Stimulated activated CD4-positive, alpha-beta T cell treated with anti-CD3 and anti-CD28 coated beads, Interleukin-12 subunit alpha, Interleukin-12 subunit beta, amount 100 ng/mL, for 4 hours (primary cell): Measurements from ENCODE around the gene PELI3.
"Not testable (repeated sequence)": the region's sequence is repeated elsewhere in the genome, so short reads cannot be mapped to it uniquely, and the experiment has no call there.

ENCODE experiments used
- DNase-seq: peaks from one replicate; pipeline ENCODE4 v3.0.0-alpha.2; 2020

Gene PELI3

GRCh38 chr11:66447012-66447411, 19.7 kb upstream of the PELI3 start:
- DNase-seq: no peak

- no peak for DNase-seq
These were observed 18.2 kb upstream of the PELI3 start for GRCh38 chr11:66448523-66448922.

GRCh38 chr11:66450560-66450959, 16.1 kb upstream of the PELI3 start:
- DNase-seq: no peak

GRCh38 chr11:66451663-66452062, 15.0 kb upstream of the PELI3 start:
- DNase-seq: no peak

DNA sequence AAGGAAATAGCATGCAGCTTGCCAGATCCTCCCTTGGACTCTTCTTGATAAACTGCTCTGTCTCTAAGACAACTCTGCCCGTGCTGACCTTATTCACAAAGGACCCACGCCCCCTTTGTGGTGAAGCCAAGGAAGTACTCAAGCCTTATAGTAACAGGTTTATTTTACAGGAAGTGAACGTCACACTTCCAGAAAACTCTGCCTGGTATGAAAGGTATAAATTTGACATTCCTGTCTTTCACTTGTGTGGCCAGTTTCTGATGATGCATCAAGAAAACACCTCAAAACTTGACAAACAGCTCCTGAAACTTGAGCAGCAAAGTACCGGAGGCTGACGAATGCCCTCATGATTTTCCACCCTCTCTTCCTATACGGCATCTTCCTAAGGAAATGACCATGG, 12.5 kb upstream of the PELI3 start:
- no peak for DNase-seq

GRCh38 chr11:66454828-66455227, 11.9 kb upstream of the PELI3 start:
- no peak for DNase-seq

- DNase-seq: no peak
These were observed 8.9 kb upstream of the PELI3 start for GRCh38 chr11:66457826-66458225.

GRCh38 chr11:66459138-66459778, 7.4 kb upstream of the PELI3 start:
- DNase-seq: no peak

- DNase-seq: no peak
These were observed 4.7 kb upstream of the PELI3 start for GRCh38 chr11:66462010-66462409.

DNA sequence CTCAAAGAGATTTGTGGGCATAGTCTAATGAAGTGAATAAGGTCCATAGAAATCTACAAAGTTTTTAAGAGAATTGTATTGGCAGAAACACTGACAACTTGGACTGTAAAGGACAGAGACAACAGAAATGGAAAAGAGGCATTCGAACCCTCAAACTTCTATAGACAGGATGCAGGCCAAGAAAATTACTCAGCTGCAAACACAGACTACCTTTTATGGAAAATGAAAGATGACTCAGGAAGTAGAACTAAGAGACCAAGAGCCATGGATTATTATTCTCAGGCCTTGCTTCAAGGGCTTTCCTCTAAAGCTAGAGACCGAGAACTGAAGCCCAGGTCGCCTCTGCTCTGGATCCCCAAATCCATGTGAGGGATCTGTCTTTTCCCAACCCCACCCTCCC, 3.8 kb upstream of the PELI3 start:
- no peak for DNase-seq

- DNase-seq: not testable (repeated sequence)
These were observed 2.6 kb upstream of the PELI3 start for GRCh38 chr11:66464116-66464515.

- DNase-seq: no peak
These were observed 1.8 kb upstream of the PELI3 start for GRCh38 chr11:66464916-66465315.

DNA sequence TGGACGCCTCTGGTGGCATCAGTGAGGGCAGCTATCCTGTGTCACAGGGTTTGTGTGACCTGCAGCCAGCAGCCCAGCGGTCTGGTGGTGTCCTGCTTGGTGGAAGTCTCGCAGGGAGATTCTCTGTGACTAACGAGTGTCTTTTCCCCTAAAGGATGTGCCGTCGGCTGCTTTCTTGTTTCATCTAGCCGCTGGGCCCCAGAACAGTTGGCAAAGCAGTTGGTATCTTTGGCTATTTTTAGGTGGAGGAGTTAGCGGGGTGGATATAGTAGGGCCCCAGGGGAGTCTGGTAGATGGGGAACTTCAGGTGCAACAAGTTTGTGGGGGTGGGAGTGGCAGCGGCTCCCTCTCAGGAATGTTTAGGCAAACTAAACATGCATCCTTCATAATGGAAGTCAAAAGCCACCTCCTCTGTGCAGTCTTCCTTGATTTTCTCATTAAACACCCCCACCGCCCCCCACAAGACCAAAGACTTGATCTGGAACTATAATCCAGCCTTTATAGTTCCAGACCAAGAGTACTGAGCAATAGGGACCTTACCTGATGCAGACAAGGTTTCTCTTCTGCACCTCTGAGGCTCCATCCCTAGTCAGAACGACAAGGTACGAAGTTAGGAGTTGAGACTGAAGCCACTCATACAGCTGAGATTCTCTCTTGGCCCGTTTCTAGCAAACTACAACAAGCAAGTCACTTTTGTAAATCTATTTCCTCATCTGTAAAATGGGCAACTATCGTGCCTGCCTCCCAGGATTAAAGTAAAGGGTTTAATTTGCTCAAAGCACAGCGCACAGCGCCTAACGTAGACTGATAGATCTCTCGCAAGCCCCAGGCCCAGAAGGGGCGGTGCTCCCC, 1.1 kb upstream of the PELI3 start:
- DNase-seq: no peak

- DNase-seq: peak; percentile 24
These were observed 442 bp downstream of the PELI3 start for GRCh38 chr11:66467034-66467659.

DNA sequence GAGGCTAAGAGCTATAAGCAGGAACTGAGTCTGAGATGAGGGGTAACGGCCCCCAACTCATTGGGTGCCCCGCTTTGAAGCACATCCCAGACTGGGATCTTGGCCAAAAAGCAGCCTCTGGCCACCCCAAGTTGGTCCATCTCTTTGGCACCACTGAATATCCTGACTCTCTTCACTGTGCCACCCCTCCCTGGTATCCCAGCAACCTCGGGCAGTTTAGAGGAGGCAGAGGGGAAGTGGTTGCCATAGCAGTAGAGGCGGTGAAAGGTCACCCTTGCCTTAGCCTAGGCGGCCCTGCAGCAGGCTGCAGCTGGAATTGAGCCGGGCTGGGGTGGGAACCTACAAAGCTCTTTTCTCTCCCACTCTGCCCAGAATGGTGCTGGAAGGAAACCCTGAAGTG, 1.1 kb downstream of the PELI3 start:
- DNase-seq: no peak

DNA sequence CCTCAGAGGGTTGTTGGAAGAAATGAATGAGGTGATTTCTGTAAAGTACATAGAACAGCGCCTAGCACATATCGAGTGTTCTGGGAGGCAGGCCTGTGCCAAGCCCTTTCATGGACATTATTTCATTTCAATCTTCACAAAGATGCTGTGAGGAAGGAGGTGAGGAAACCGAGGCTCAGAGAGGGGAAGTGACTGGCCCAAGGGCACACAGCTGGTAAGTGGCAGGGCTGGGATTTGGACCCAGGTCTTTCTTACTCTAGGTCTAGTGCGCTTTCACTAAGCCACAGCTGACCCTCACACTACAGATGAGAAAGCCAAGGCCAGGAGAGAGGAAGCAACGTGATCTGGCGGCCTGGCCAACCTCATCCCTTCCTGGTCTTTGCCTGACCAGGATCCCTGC, 2.0 kb downstream of the PELI3 start:
- no peak for DNase-seq

GRCh38 chr11:66469441-66469840, 2.7 kb downstream of the PELI3 start:
- no peak for DNase-seq

DNA sequence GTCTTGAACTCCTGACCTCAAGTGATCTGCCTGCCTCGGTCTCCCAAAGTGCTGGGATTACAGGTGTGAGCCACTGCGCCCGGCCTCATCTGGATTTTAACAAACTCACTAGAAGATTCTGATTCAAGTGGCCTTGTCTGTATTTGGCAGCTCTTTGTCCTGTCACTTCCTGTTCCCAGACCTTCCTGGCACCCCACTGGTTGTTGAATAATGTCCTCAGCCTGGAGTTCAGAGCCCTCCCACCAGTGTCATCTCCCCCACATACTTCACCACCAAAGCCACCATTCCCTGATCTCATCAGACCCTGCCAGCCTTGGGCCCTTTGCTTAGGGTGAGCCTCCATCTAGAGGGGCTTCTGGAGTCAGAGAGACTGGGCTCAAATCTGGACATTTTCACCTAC, 3.3 kb downstream of the PELI3 start:
- no peak for DNase-seq

- DNase-seq: no peak
These were observed 4.4 kb downstream of the PELI3 start for GRCh38 chr11:66471142-66471541.

- no peak for DNase-seq
These were observed 5.3 kb downstream of the PELI3 start for GRCh38 chr11:66472054-66472453.

- no peak for DNase-seq
These were observed 6.5 kb downstream of the PELI3 start for GRCh38 chr11:66473167-66473566.

GRCh38 chr11:66473608-66474515, 7.2 kb downstream of the PELI3 start:
- no peak for DNase-seq
